ENCODE data around the gene PKMYT1.

- TF ChIP-seq SUZ12 (IDR thresholded peaks at IDR 0.05) (no peak), BHLHE40 (IDR thresholded peaks at IDR 0.05; ENCODE audit: borderline replicate concordance) (no peak), PKNOX1 (IDR thresholded peaks at IDR 0.05) (no peak), FOXK2 (IDR thresholded peaks at IDR 0.05) (no peak), L3MBTL2 (conservative IDR thresholded peaks at IDR 0.05) (no peak), SP1 (IDR thresholded peaks at IDR 0.05) (no peak), ZNF384 (IDR thresholded peaks at IDR 0.05) (no peak), LEF1 (IDR thresholded peaks at IDR 0.05; ENCODE audit: borderline replicate concordance) (no peak), ARNT (IDR thresholded peaks at IDR 0.05) (no peak), ELF4 (IDR thresholded peaks at IDR 0.05) (no peak), TARDBP (IDR thresholded peaks at IDR 0.05) (no peak)
Observed at GRCh38 chr16:3017794-3018506, 37.7 kb upstream of the PKMYT1 start, which contains the start of gene CLDN6.

Measured in HEK293T (cell line).